Measurements from ENCODE around the gene ACO2. TPM values are rescaled to one million over a fixed set of nuclear protein-coding genes. Genes with fewer than 3 reads are reported as not detected.

Gene ACO2
- total and polyA plus RNA-seq, 5 donors, result 471 to 611 (median 533) TPM

DNA sequence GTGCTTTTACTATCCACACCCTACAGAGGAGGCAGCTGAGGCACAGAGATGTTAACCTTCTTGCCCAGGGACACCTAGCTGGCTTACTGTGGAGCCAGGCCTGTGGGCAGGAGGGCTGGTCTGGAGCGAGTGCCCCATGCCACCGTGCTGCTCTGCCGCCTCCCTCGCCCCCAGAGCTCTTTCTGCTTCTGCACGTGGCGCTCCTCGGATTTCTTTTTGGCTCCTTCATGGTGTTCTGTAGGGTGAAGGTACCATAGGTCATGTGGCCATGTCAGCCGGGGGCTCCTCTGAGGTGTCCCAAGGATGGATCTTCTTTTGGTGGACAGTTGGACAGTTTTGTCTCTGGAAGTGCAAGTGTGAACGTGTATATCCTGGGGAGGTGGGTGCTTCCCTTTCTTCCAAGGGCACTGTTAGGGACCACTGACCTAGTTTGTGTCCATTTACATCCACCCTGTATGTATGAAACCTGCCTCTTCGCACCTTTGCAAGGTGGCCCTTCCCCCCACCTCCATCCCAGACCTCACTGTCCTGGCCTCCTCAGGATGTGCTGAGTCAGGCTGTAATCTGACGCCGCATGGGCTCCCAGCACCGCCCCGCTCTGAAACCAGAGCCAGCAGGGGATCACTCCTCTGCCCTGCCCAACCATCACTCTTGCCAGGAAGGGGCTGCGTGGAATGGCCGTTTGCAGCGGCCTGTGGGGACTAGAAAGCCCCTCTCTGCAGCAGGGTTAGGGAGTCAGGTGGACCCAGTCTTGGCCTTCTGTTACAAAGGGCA lies 43.7 kb downstream of the ACO2 start:
- Histone ChIP-seq H3K9me3 (ENCODE audit: control insufficient read depth, low read length) (no peaks in the 10 kb centered on the region), H3K4me3 (ENCODE audit: low read length) (no peak overlapping the region), H3K27me3 (ENCODE audit: control insufficient read depth, insufficient read depth) (no peaks in the 10 kb centered on the region), H3K27ac (ENCODE audit: low read length) (peak overlapping the region; percentile 73), H3K4me1 (ENCODE audit: control insufficient read depth, insufficient read depth, low read length) (peaks cover 9% of the 10 kb centered on the region)
- DNase-seq (peak in 2 of 3 donors; percentile 65 to 75), ATAC-seq (peak; percentile 40 to 60)
- WGBS, result 65% methylated on average over 17 of the region's 17 CpGs
- intact Hi-C loops (cut with DNase I), result loop anchor here in 1 of 4 donors (10.0 kb wide), 1 partner anchor 48 kb away; the partner anchor contains the start of genes ACO2 and PHF5A

DNA sequence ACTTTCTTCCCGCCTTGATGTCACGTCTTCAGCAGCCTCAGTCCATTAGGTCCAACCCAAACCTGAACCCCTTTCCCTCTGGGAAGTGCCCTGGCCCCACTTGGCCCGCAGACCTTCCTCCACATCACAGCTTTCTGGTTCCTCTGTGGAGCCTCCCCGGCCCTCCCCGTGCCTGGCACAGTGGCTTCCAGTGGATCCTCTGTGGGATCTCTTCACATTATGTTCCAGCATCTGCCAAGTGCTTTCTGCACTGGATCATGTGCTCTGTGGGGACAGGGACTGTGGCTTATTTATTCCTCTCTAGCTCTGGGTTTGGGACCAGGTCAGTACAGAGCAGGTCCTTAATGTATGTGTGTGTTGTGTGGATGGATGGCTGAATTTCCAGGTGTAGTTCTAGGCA lies 44.5 kb downstream of the ACO2 start:
- Histone ChIP-seq H3K4me1 (ENCODE audit: control insufficient read depth, insufficient read depth, low read length) (peaks cover 9% of the 10 kb centered on the region), H3K27ac (ENCODE audit: low read length) (peak overlapping the region; percentile 73), H3K9me3 (ENCODE audit: control insufficient read depth, low read length) (no peaks in the 10 kb centered on the region), H3K27me3 (ENCODE audit: control insufficient read depth, insufficient read depth) (no peaks in the 10 kb centered on the region), H3K4me3 (ENCODE audit: low read length) (no peak overlapping the region)
- peak in 2 of 3 donors; percentile 21 to 53 for DNase-seq
- 70% methylated on average over 5 of the region's 5 CpGs for WGBS
- no peak for ATAC-seq
- intact Hi-C loops (cut with DNase I), result loop anchor here in 1 of 4 donors (10.0 kb wide), 1 partner anchor 49 kb away; the partner anchor contains the start of genes ACO2 and PHF5A

DNA sequence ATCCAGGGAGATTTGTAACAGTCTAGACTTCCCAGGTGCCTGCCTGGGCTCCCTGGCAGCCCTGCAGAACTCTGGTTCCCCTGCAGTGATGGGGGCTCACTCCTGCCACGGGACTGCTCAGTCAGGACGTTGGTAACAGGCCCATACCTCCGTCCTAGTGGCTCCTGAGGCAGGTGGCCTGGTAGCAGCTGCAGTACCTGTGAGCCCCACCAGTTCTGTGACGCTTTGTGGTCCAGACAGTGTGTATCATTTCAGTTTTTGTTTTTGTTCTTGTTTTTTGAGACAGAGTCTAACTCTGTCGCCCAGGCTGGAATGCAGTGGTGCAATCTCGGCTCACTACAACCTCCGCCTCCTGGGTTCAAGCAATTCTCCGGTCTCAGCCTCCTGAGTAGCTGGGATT lies 47.5 kb downstream of the ACO2 start:
- H3K27ac ChIP-seq (ENCODE audit: low read length), result no peak overlapping the region

DNA sequence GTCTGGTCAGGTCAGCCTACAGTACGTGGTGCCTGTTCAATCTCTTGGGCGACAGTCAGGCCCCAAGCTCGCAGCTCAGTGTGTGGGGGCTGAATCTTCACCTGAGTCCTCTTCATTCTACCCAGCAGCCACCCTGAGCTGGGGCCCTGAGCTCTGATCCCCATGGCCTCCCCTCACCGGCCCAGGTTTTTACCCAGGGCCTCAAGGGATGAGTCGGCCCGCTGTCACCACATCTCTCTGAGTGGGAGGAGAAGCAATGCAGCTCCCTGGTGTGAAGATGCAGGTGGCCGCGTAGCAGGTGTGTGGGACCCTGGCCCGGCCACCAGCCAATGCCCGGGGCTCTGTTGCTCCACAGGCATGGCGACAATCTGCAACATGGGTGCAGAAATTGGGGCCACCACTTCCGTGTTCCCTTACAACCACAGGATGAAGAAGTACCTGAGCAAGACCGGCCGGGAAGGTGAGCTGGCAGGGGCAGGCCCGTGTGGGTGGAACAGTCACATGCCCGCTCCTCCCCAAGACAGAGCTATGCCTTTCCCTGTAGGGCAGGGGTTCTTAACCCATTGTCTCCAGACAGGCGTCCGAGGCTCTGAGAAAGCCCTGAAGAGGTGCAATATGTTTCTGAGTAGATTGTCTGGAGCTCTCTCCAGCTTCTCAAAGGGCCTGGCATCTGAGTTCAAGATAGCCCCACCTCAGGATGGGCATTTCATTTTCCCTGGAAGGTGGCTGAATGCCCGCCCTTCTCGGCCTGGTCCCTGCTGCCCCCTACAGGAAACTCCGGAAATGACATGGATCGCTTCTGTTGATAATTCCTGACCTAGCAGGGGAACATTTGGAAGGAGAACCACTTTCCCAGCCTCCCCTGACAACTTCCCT lies 48.5 kb downstream of the ACO2 start:
- intact Hi-C loops (cut with DNase I), result loop anchor here in 3 of 4 donors (5.0 to 10.0 kb wide), 3 partner anchors 45 to 115 kb away; partner anchors contain the start of genes ACO2 (in 1 of the 3) and PHF5A (in 1 of the 3)
- peaks cover 8% of the 10 kb centered on the region for H3K4me1 ChIP-seq (ENCODE audit: control insufficient read depth, insufficient read depth, low read length)
- no peak overlapping the region for H3K27ac ChIP-seq (ENCODE audit: low read length)
- H3K27me3 ChIP-seq (ENCODE audit: control insufficient read depth, insufficient read depth), result no peaks in the 10 kb centered on the region
- ATAC-seq, result peak; percentile 22 to 44
- 57% methylated on average over 22 of the region's 22 CpGs for WGBS
- no peak overlapping the region for H3K4me3 ChIP-seq (ENCODE audit: low read length)
- H3K9me3 ChIP-seq (ENCODE audit: control insufficient read depth, low read length), result no peaks in the 10 kb centered on the region
- DNase-seq, result peak; percentile 66 to 86 (median 73)

More for the DNA sequence above, 47.5 kb downstream of the ACO2 start:
- H3K9me3 ChIP-seq (ENCODE audit: control insufficient read depth, low read length), result no peaks in the 10 kb centered on the region
- ATAC-seq (no peak), DNase-seq (no peak)
- peaks cover 9% of the 10 kb centered on the region for H3K4me1 ChIP-seq (ENCODE audit: control insufficient read depth, insufficient read depth, low read length)
- H3K4me3 ChIP-seq (ENCODE audit: low read length), result no peak overlapping the region
- intact Hi-C loops (cut with DNase I), result loop anchor here in 3 of 4 donors (5.0 to 10.0 kb wide), 3 partner anchors 44 to 114 kb away; partner anchors contain the start of genes ACO2 (in 1 of the 3) and PHF5A (in 1 of the 3)
- WGBS, result 89% methylated on average over 8 of the region's 8 CpGs
- H3K27me3 ChIP-seq (ENCODE audit: control insufficient read depth, insufficient read depth), result no peaks in the 10 kb centered on the region

DNA sequence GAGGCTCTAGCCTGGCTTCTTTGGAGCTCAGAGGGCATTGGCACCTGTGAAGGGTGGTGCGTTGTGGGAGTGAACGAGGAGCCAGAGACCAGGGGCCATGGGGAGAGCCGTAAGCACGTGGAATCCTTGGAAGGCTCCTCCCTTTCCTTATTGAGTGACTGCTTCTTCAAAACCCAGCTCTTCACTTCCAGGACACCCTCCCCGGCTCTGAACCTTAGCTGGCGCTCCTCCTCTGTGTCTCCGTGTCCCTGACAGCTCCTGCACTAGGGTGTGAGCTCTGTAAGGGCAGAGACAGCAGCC lies 49.1 kb downstream of the ACO2 start:
- ATAC-seq, result no peak
- peak in 1 of 3 donors; percentile 42 for DNase-seq
- no peak overlapping the region for H3K4me3 ChIP-seq (ENCODE audit: low read length)
- WGBS, result 62% methylated on average over 7 of the region's 7 CpGs
- no peaks in the 10 kb centered on the region for H3K9me3 ChIP-seq (ENCODE audit: control insufficient read depth, low read length)
- H3K4me1 ChIP-seq (ENCODE audit: control insufficient read depth, insufficient read depth, low read length), result peaks cover 3% of the 10 kb centered on the region
- H3K27me3 ChIP-seq (ENCODE audit: control insufficient read depth, insufficient read depth), result no peaks in the 10 kb centered on the region
- intact Hi-C loops (cut with DNase I), result loop anchor here in 3 of 4 donors (5.0 to 10.0 kb wide), 3 partner anchors 46 to 116 kb away; partner anchors contain the start of genes ACO2 (in 1 of the 3) and PHF5A (in 1 of the 3)
- no peak overlapping the region for H3K27ac ChIP-seq (ENCODE audit: low read length)

DNA sequence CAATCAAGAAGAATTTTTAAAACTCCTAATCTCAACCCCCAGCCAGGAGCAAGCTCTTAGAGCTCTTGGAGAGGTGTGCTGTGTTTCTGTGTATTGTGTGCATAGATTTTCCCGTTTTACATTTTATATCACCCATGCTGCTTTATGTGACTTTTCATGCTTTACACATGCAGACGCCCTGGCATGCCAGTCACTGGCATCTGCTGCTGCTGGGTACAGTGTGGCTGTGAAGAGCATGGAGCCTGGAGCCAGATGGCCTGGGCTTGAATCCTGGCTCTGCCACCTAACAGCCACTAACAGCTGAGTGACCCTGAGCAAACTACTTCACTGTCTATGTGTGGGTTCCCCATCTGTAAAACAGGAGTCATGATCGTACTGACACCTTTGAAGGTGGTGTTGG lies 52.2 kb downstream of the ACO2 start:
- no peaks in the 10 kb centered on the region for H3K27me3 ChIP-seq (ENCODE audit: control insufficient read depth, insufficient read depth)
- intact Hi-C loops (cut with DNase I), result loop anchor here in 1 of 4 donors (5.0 kb wide), 1 partner anchor 119 kb away; no protein-coding TSS in a partner anchor
- peaks cover 14% of the 10 kb centered on the region for H3K4me1 ChIP-seq (ENCODE audit: control insufficient read depth, insufficient read depth, low read length)
- H3K4me3 ChIP-seq (ENCODE audit: low read length), result no peak overlapping the region
- peak in 1 of 3 donors; percentile 66 for DNase-seq
- no peaks in the 10 kb centered on the region for H3K9me3 ChIP-seq (ENCODE audit: control insufficient read depth, low read length)
- no peak for ATAC-seq
- H3K27ac ChIP-seq (ENCODE audit: low read length), result no peak overlapping the region
- 65% methylated on average over 3 of the region's 3 CpGs for WGBS

DNA sequence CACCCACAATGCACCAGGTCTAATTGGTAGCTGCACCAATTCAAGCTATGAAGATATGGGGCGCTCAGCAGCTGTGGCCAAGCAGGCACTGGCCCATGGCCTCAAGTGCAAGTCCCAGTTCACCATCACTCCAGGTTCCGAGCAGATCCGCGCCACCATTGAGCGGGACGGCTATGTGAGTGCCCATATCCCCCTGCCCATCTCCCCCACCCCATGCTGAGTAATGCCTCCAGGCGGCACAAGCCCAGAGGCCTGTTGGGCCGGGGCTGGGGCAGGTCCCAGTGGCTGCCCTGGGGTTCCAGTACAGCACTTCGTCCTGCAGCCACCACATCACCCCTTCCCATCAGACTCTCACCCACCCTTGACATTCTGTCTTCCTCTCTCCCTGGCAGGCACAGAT lies 53.9 kb downstream of the ACO2 start:
- Histone ChIP-seq H3K4me3 (ENCODE audit: low read length) (no peak overlapping the region), H3K27me3 (ENCODE audit: control insufficient read depth, insufficient read depth) (no peaks in the 10 kb centered on the region), H3K9me3 (ENCODE audit: control insufficient read depth, low read length) (no peaks in the 10 kb centered on the region), H3K4me1 (ENCODE audit: control insufficient read depth, insufficient read depth, low read length) (peaks cover 14% of the 10 kb centered on the region), H3K27ac (ENCODE audit: low read length) (peak overlapping the region; percentile 74)
- DNase-seq (peak in 1 of 3 donors; percentile 49), ATAC-seq (no peak)
- intact Hi-C loops (cut with DNase I), result loop anchor here in 1 of 4 donors (5.0 kb wide), 1 partner anchor 121 kb away; no protein-coding TSS in a partner anchor
- 89% methylated on average over 9 of the region's 9 CpGs for WGBS

DNA sequence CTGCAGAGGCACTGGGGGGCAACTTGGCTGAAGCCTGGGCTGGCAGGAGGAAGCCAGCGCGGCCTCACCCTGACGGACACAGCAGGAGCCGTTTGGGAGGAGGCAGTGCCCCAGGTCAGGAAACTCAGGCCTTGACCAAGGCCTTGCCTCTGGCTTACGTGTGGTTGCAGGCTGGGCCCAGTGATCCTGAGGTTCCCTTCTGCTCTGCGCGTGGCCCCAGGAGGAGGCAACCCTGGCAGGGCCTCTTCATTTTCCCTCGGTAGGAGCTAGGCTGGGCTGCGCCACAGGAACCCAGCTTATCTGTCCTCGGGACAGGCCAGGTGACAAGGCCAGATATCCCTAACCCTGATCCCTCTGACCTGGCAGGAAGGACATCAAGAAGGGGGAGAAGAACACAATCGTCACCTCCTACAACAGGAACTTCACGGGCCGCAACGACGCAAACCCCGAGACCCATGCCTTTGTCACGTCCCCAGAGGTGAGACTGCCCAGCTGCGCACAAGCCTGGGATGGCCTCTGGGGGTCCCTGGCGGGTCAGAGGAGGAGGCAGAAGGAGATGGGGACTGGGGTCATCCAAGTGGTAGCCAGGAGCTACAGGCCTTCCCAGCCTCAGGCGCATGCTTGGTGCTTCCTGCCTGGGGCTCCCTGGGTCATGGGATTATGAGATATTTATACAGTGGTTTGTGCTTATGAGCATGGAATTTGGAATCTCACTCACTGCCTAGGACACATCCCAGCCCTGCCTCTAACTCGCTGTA lies 54.7 kb downstream of the ACO2 start:
- Histone ChIP-seq H3K27ac (ENCODE audit: low read length) (peak overlapping the region; percentile 74), H3K27me3 (ENCODE audit: control insufficient read depth, insufficient read depth) (no peaks in the 10 kb centered on the region), H3K4me1 (ENCODE audit: control insufficient read depth, insufficient read depth, low read length) (peaks cover 14% of the 10 kb centered on the region), H3K4me3 (ENCODE audit: low read length) (no peak overlapping the region), H3K9me3 (ENCODE audit: control insufficient read depth, low read length) (no peaks in the 10 kb centered on the region)
- 51% methylated on average over 21 of the region's 21 CpGs for WGBS
- intact Hi-C loops (cut with DNase I), result loop anchor here in 1 of 4 donors (5.0 kb wide), 1 partner anchor 121 kb away; no protein-coding TSS in a partner anchor
- DNase-seq (peak in 2 of 3 donors; percentile 69 to 71), ATAC-seq (peak; percentile 23 to 29)

DNA sequence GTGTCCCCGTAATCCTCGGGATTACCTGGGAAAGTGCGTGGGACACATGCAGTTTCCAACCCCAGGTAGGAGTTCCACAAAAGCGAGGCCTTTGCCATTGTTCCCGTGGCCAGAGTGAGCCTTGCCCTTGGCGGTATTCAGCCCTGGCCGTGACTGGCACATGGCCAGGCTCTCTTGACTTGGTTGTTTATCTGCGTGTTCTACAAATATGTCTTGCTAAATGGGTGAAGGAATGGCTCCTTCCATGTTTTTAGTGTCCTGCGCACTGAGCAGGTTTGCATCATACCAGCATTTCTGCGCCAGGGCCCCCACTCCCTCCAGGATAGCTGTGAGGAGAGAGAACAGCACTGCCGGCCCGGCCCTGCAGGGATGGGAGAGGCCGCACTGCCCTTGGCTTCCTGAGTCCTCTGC lies 55.3 kb downstream of the ACO2 start:
- Histone ChIP-seq H3K4me3 (ENCODE audit: low read length) (no peak overlapping the region), H3K4me1 (ENCODE audit: control insufficient read depth, insufficient read depth, low read length) (peaks cover 14% of the 10 kb centered on the region), H3K27me3 (ENCODE audit: control insufficient read depth, insufficient read depth) (no peaks in the 10 kb centered on the region), H3K9me3 (ENCODE audit: control insufficient read depth, low read length) (no peaks in the 10 kb centered on the region), H3K27ac (ENCODE audit: low read length) (peak overlapping the region; percentile 74)
- DNase-seq (peak; percentile 83 to 92 (median 85)), ATAC-seq (peak; percentile 50 to 54)
- WGBS, result 38% methylated on average over 13 of the region's 13 CpGs
- intact Hi-C loops (cut with DNase I), result loop anchor here in 1 of 4 donors (5.0 kb wide), 1 partner anchor 122 kb away; no protein-coding TSS in a partner anchor
